HG03457 (cell line): Measurements from ENCODE around the gene ASPN.

Experiments
- ATAC-seq: cut with Tn5 transposase; IDR thresholded peaks from one replicate; pipeline ENCODE4 v1.9.1; 2021; ENCODE audit warnings: moderate number of reproducible peaks; ENCODE audit not compliant: unreplicated experiment

Gene ASPN

DNA sequence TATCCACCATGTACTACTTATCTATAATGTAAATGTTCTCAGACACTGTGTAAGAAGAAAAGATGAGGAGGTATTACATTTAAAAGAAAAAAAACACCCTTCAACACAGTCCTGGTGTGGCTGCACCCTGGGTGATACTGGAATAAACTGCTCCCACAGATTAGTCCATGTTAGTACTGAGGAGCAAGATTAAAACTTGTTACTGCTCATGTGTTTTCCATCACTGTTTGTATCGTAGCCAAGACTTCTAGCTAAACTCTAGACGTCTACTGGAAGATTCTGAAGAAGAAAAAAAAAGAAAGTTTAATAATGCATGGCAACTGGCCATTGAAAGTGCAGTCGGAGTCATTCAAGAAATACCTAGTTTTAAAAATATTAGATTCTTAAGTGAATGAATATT is at the start of gene ASPN:
ASPN (minus strand) TSS at position 178 of the 400 bp plus-strand sequence.
- ATAC-seq, result no peak

DNA sequence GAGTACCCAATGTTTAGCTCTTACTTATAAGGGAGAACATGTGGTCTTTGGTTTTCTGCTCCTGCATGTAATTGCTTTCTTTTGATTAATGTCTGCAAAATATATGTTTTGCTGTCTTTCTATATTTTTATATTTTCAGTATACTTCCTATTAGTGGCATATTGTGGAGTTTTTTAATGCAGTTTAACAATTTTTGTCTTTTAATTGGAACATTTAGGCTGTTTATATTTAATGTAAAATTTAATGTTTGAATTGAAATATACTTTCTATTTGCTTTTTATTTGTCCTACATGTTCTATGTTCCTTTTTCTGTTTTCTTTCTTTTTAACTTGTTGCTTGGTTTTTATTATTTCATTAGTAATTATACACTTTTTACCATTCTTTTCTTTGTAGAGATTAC is 48.6 kb upstream of the ASPN start:
- ATAC-seq, result no peak

- no peak for ATAC-seq
Measured at GRCh38 chr9:92529124-92529523, 46.8 kb upstream of the ASPN start.

- ATAC-seq, result no peak
Measured at GRCh38 chr9:92528522-92528849, 46.2 kb upstream of the ASPN start.

DNA sequence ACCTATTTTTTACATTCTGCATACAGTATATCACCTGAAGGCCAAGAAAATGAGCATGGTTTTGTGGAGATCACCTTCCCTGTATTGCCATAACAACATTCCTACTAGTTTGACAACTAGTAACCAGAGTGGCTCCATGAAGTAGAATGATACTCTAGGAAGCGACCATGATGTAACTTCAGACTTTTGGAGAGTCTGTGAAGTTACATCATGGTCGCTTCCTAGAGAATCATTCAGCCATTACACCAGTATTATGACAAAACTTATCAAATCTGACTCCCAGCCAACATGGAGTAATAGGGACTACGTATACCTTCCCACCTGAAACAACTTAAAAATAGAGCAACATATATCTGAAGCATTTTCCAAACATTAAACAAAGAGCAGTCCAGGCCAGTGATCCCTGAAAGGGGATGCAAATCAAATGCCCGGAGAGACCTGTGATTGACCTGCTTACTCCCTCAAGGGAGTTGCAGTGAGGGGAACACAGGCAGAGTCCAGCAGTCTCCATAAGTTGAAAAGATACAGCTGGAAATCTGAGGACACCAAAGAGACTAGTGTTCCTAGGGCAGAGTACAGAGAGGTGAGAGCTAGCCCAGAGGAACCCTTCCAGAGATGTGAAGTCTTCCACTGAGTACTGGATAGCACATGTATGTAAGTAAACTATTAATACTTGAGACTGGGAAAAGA is 45.7 kb upstream of the ASPN start:
- ATAC-seq, result no peak

GRCh38 chr9:92527291-92527828 is 45.1 kb upstream of the ASPN start:
- no peak for ATAC-seq

GRCh38 chr9:92525306-92525705 is 43.0 kb upstream of the ASPN start:
- no peak for ATAC-seq

DNA sequence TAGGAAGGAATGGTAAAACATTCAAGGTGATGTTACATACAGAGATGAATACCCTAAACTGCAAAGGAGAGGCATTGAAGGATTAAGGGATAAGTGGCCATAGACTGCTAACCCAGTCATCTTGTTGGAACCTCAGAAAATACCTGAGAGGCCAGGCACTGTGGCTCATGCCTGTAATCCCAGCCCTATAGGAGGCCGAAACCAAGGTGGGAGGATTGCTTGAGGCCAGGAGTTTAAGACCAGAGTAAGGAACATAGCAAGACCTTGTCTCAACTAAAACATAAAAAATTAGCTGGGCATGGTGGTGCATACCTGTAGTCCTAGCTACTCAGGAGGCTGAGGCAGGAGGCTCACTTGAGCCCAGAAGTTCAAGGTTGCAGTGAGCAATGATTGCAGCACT is 42.6 kb upstream of the ASPN start:
- ATAC-seq, result no peak

DNA sequence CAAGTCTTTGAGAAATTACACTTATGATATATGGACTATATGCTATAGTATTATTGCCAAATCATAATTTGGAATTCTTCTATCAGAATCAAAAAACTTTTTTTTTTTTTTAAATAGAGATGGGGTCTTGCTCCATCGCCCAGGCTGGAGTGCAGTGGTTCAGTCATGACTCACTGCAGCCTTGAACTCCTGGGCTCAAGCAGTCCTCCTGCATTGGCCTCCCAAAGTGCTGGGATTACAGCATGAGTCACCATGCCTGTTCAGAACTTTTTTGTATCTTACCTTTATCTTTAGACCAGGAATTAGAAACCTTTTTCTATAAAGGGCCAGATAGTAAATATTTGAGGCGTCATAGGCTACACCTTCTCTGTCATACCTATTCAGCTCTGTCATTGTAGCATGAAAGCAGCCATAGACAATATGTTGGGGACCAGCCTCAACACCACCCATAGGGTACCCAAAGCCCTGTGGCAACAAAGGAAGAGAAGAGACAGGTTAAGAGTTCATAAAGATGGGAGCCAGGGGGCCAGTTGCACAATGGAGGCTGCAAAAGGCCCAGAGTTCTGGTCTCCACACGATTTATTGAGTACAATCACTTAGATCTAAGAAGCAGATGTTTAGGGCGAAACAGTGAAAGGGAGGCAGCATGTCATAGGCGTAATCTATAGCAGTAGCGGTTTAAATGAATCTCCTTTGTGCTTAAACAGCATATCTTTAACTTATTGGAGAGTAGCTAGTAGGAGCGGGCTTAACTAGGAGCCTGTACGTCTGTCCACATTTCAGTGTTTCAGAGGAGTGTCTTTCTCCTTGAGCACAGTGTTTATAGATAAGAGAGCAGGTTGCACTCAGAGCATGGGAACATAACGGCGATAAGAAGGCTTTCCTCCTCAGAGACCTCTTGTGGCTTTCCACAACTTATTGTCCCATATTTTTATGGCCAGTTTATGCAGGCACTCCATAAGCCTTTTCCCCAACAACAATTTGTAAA is 41.0 kb upstream of the ASPN start:
- ATAC-seq, result no peak

DNA sequence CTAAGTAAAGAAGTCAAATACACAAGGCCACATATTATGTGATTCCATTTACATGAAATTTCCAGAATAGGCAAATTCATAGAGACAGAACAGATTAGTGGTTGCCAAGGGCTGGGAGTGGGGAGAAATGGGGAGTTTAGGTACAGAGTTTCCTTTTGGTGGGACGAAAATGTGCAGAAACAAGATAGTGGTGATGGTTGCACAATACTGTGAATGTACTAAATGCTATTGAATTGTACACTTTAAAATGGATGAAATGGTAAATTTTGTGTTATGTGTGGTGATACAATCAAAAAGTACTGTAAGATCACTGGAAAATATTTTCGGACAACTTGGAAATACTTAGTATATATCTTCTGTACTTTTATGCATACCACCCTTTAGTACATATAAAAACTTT is 38.5 kb upstream of the ASPN start:
- ATAC-seq, result no peak

DNA sequence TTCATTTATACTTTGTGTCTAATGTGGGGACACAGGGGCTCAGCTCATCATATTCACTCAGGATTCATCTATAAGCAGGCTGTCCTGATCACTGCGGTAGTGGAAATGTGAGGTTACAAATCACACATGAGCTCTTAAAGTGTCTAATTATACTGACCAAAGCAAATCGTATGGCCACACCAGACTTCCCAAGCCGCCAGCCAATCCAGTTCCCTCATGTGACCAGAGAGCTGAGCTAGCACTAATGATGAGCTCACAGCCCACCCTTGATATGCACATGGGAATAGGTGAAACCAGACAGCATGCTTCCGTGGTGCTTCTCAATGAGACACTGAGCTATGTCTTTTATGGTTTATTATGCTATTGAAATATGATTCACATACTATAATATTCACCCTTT is 35.9 kb upstream of the ASPN start:
- ATAC-seq, result no peak

- no peak for ATAC-seq
Measured at GRCh38 chr9:92517046-92517445, 34.7 kb upstream of the ASPN start.

- no peak for ATAC-seq
Measured at GRCh38 chr9:92516521-92516920, 34.2 kb upstream of the ASPN start.

DNA sequence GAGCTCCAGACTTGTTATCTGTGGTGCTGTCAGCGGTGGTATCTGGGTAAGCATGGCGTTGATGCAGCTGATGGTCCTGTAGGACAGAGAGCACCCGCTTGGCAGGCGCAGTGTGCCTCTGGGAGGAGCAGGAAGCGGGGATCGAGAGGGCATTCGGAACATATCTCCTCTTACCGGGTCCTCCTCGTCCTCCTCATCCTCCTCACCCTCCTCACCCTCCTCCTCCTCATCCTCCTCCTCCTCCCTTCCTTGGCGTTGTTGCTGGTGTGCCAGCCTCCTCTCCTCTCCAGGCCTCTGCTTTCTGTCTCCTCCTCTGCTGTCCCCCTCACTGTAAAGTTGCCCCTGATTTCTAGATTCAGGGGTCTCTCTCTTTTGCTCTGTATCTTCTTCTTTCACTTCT is 32.3 kb upstream of the ASPN start:
- no peak for ATAC-seq

- ATAC-seq, result no peak
Measured at GRCh38 chr9:92513349-92513748, 31.0 kb upstream of the ASPN start.

GRCh38 chr9:92512622-92513021 is 30.3 kb upstream of the ASPN start:
- no peak for ATAC-seq

GRCh38 chr9:92510747-92511146 is 28.4 kb upstream of the ASPN start:
- ATAC-seq, result no peak

- ATAC-seq, result no peak
Measured at GRCh38 chr9:92509050-92509449, 26.7 kb upstream of the ASPN start.

DNA sequence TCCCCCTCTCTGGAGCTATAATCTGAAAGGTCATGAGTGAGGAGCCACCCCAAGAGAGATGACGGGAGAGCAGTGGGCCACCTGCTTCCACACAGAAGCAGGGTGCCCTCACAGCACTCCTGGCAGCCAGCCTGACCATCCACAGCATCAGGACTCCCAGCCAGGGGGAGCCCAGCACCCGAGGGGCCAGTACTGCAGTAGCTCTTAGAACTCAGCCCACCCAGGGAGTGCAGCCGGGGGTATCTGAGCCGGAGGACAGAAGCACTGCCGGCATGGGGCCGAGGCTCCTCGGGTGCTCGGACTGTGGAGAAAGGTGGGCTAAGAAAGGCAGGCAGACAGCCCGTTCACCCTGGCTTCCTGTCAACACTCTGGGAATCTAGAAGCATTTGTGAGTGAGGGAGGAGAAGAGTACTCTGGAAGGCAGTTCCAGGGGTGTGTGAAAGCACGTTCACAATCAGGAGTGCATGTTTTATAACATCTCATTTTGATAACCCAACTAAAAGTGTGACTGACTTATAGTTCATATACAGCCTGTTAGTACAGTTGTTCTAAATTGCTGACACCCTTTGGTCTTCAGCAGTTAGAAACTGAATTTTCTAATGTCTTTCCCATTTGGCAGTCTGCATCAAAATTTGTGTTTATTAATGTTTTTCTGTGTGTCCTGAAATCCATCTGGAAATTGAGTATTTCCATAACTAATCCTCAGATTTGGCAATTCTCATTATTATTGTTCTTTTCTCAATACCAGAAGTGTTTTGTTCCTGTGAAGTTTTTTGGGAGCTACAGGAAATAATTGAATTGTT is 25.9 kb upstream of the ASPN start:
- ATAC-seq, result no peak

GRCh38 chr9:92507496-92507895 is 25.2 kb upstream of the ASPN start:
- no peak for ATAC-seq

DNA sequence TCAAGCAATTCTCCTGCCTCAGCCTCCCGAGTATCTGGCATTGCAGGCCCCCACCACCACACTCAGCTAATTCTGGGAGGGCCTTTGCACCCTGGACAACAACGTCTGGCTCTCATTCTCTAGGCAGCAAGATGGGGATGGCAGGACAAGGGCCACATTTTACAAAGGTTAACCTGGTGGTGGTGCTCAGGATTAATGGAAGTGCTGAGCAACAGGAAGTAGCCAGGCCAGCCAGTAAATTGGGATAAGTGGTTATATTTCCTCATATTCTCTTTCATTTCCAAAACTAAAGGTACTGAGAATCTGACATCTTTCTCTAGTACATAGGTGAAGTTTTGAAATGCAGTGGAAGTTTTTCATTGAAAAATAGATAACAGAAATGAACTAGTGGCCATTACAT is 24.7 kb upstream of the ASPN start:
- ATAC-seq, result no peak
